Prostate gland (tissue), 2 donors: ENCODE results near the gene TOP3B. TPM values are rescaled to one million over a fixed set of nuclear protein-coding genes. Genes with fewer than 3 reads are reported as not detected.
A peak's percentile ranks its signal among the peaks of the same experiment; 100 is the strongest.

ENCODE experiments used
- DNase-seq: peaks from one replicate; pipeline ENCODE4 v3.0.0-alpha.2; 2019; ENCODE audit warnings: low spot score
- H3K27ac ChIP-seq, 2 donors: fragments of 200-600 bp; sonication (generic); 2 replicates each; pipeline ENCODE4 v1.5.1; 2017 to 2019
- H3K27me3 ChIP-seq: fragments of 200-600 bp; sonication (generic); replicated peaks from 2 replicates; pipeline ENCODE4 v1.5.1; 2019; ENCODE audit not compliant: insufficient read depth
- H3K36me3 ChIP-seq, 2 donors: fragments of 200-600 bp; sonication (generic); 1 replicate in 1 of 2; 2 replicates in 1 of 2; pipeline versions ENCODE4 v1.5.1 to v1.8.1; 2017 to 2019
- H3K4me1 ChIP-seq: fragments of 200-600 bp; sonication (generic); replicated peaks from 2 replicates; pipeline ENCODE4 v1.5.1; 2019
- H3K4me3 ChIP-seq, 2 donors: fragments of 200-600 bp; sonication (generic); 2 replicates each; pipeline ENCODE4 v1.5.1; 2017 to 2019
- H3K9me3 ChIP-seq: fragments of 200-600 bp; sonication (generic); 2 replicates; pipeline ENCODE4 v1.5.1; 2017
- CTCF ChIP-seq, 4 experiments: fragments of 200-600 bp in 2 of 4; fragments of 450-650 bp in 2 of 4; sonication (generic) in 2 of 4; IDR thresholded peaks; 1 replicate in 3 of 4; 2 replicates in 1 of 4; pipeline ENCODE4 v1.5.1; 2016 to 2019; ENCODE audit warnings: antibody characterized with exemption in 4 of 4, mild to moderate bottlenecking in 2 of 4, moderate library complexity in 2 of 4
- POLR2A ChIP-seq: fragments of 450-650 bp; IDR thresholded peaks from one replicate; pipeline ENCODE4 v1.6.1; 2016; ENCODE audit warnings: antibody characterized with exemption, mild to moderate bottlenecking
- POLR2AphosphoS5 ChIP-seq: sonication (generic); formaldehyde crosslinking; IDR thresholded peaks from one replicate; pipeline ENCODE4 v1.6.1; 2017; ENCODE audit warnings: antibody characterized with exemption
- WGBS: methylation state at CpG from one replicate; pipeline ENCODE4 v1.1.5; 2018; 5-methylcytosine and 5-hydroxymethylcytosine counted together
- intact Hi-C: fragments of 100-400 bp; cut with DNase I; formaldehyde crosslinking; loops from one replicate; pipeline ENCODE4 v1.14.2; 2022
- total RNA-seq, 2 donors: library from RNA; depleted of rRNA; stranded (reverse); fragments of >200 nt; gene quantifications; one replicate each; pipeline ENCODE4 v1.1.0, GENCODE V29; 2016

Gene TOP3B
- total RNA-seq, 2 donors from 2014 or later: 25.2 to 60.6 TPM

- Histone ChIP-seq H3K27ac (peak overlapping the region; percentile 55 to 65), H3K9me3 (no peaks in the 10 kb centered on the region), H3K27me3 (no peaks in the 10 kb centered on the region), H3K36me3 (no peaks in the 10 kb centered on the region), H3K4me1 (peaks cover 5% of the 10 kb centered on the region), H3K4me3 (peak overlapping the region; percentile 61 to 83)
- 25% methylated on average over 2 of the region's 2 CpGs for WGBS
- no peak for TF ChIP-seq POLR2A
- no peak for TF ChIP-seq CTCF (IDR thresholded peaks at IDR 0.05)
- no peak for TF ChIP-seq POLR2AphosphoS5
- DNase-seq: no peak
- intact Hi-C loops: no loop called here
Measured at GRCh38 chr22:21981874-21982273, 713 bp downstream of the TOP3B start.

- 71% methylated on average over 7 of the region's 7 CpGs for WGBS
- no peaks in the 10 kb centered on the region for H3K36me3 ChIP-seq
- DNase-seq: no peak
- no peak overlapping the region for H3K4me3 ChIP-seq
- H3K4me1 ChIP-seq: peaks cover 5% of the 10 kb centered on the region
- no peaks in the 10 kb centered on the region for H3K9me3 ChIP-seq
- H3K27me3 ChIP-seq: no peaks in the 10 kb centered on the region
- intact Hi-C loops: no loop called here
- TF ChIP-seq POLR2A (no peak), POLR2AphosphoS5 (no peak), CTCF (IDR thresholded peaks at IDR 0.05) (no peak)
- H3K27ac ChIP-seq: no peak overlapping the region
Measured at GRCh38 chr22:21980547-21980946, 2.0 kb downstream of the TOP3B start.

GRCh38 chr22:21978564-21979386 is 3.8 kb downstream of the TOP3B start:
- 79% methylated on average over 11 of the region's 11 CpGs for WGBS
- Histone ChIP-seq H3K9me3 (no peaks in the 10 kb centered on the region), H3K4me3 (no peak overlapping the region), H3K4me1 (peaks cover 5% of the 10 kb centered on the region), H3K36me3 (peaks cover 1 to 12% of the 10 kb centered on the region in 2 donors), H3K27me3 (no peaks in the 10 kb centered on the region), H3K27ac (no peak overlapping the region)
- DNase-seq: no peak
- intact Hi-C loops: no loop called here
- TF ChIP-seq POLR2A (no peak), CTCF (IDR thresholded peaks at IDR 0.05) (no peak), POLR2AphosphoS5 (no peak)

GRCh38 chr22:21977814-21978213 is 4.8 kb downstream of the TOP3B start:
- no peak for DNase-seq
- peaks cover 5% of the 10 kb centered on the region for H3K4me1 ChIP-seq

More at GRCh38 chr22:21977814-21978213, 4.8 kb downstream of the TOP3B start:
- no peaks in the 10 kb centered on the region for H3K9me3 ChIP-seq
- peaks cover 5 to 12% of the 10 kb centered on the region in 2 donors for H3K36me3 ChIP-seq
- intact Hi-C loops: no loop called here
- H3K4me3 ChIP-seq: no peak overlapping the region
- TF ChIP-seq CTCF (IDR thresholded peaks at IDR 0.05): no peak
- TF ChIP-seq POLR2AphosphoS5: no peak
- TF ChIP-seq POLR2A: no peak
- WGBS: 88% methylated on average over 1 of the region's 1 CpG
- H3K27me3 ChIP-seq: no peaks in the 10 kb centered on the region
- H3K27ac ChIP-seq: no peak overlapping the region
